Fibroblast of lung (primary cell): Measurements from ENCODE around the gene FAM241B. TPM values are rescaled to one million over a fixed set of nuclear protein-coding genes. Genes with fewer than 3 reads are reported as not detected.

Experiments used
- DNase-seq, 2 donors: peaks; one replicate each; pipeline versions ENCODE4 v3.0.0 to v3.0.0-alpha.2; 2010; ENCODE audit warnings: low read depth in 2 of 2
- H2AFZ ChIP-seq: 2 replicates; pipeline ENCODE4 v1.5.1; 2012; ENCODE audit warnings: low read length, control low read depth, inconsistent platforms
- H3K27ac ChIP-seq: 2 replicates; pipeline ENCODE4 v1.5.1; 2011; ENCODE audit warnings: low read length, control low read depth; ENCODE audit not compliant: insufficient read depth
- H3K27me3 ChIP-seq: 2 replicates; pipeline ENCODE4 v1.5.1; 2011; ENCODE audit warnings: mild to moderate bottlenecking, low read length; ENCODE audit not compliant: control insufficient read depth, insufficient read depth
- H3K36me3 ChIP-seq: 2 replicates; pipeline ENCODE4 v1.5.1; 2011; ENCODE audit warnings: low read length; ENCODE audit not compliant: control insufficient read depth, insufficient read depth
- H3K4me1 ChIP-seq: 2 replicates; pipeline ENCODE4 v1.5.1; 2011; ENCODE audit warnings: low read length; ENCODE audit not compliant: control insufficient read depth, insufficient read depth; ENCODE audit errors: extremely low read depth
- H3K4me2 ChIP-seq: 2 replicates; pipeline ENCODE4 v1.5.1; 2011; ENCODE audit warnings: low read length, control low read depth; ENCODE audit not compliant: insufficient read depth; ENCODE audit errors: extremely low read depth
- H3K4me3 ChIP-seq, 4 experiments: fragments of 200-600 bp in 1 of 4; sonication (generic) in 1 of 4; replicated peaks in 1 of 4; 2 replicates each; pipeline ENCODE4 v1.5.1; 2011 to 2016; ENCODE audit warnings: low read length in 4 of 4, low read depth in 3 of 4, mild to moderate bottlenecking in 3 of 4, control low read depth in 2 of 4, inconsistent platforms in 1 of 4, mixed read lengths in 1 of 4; ENCODE audit not compliant: insufficient read depth in 1 of 4; ENCODE audit errors: control extremely low read depth in 1 of 4
- H3K79me2 ChIP-seq: 2 replicates; pipeline ENCODE4 v1.5.1; 2012; ENCODE audit warnings: mild to moderate bottlenecking, low read length, inconsistent platforms; ENCODE audit not compliant: control insufficient read depth, insufficient read depth
- H3K9ac ChIP-seq: 2 replicates; pipeline ENCODE4 v1.5.1; 2011; ENCODE audit warnings: mild to moderate bottlenecking, low read length, control low read depth; ENCODE audit not compliant: insufficient read depth
- H3K9me3 ChIP-seq: 2 replicates; pipeline ENCODE4 v1.5.1; 2012; ENCODE audit warnings: low read depth, low read length; ENCODE audit not compliant: control insufficient read depth, insufficient read depth
- H4K20me1 ChIP-seq: 2 replicates; pipeline ENCODE4 v1.5.1; 2011; ENCODE audit warnings: low read length; ENCODE audit not compliant: control insufficient read depth, insufficient read depth; ENCODE audit errors: extremely low read depth
- EZH2 ChIP-seq: IDR thresholded peaks from 2 replicates; pipeline ENCODE4 v1.5.1; 2012; ENCODE audit warnings: low read length, control low read depth, mild to moderate bottlenecking; ENCODE audit errors: missing control alignments
- polyA minus RNA-seq: library from RNA; depleted of rRNA, polyadenylated mRNA; stranded (reverse); fragments of >200 nt; gene quantifications from 2 replicates; pipeline ENCODE4 v1.2.3, GENCODE V29; 2011; ENCODE audit warnings: low replicate concordance
- polyA plus RNA-seq, 2 donors: library from polyadenylated mRNA; depleted of rRNA in 1 of 2; stranded (reverse) in 1 of 2; unstranded in 1 of 2; fragments of >200 nt; gene quantifications; 2 replicates each; pipeline ENCODE4 v1.2.1, GENCODE V29; 2011 to 2012; ENCODE audit warnings: missing spikeins in 1 of 2
- total RNA-seq: library from RNA; depleted of rRNA; stranded (reverse); fragments of >200 nt; gene quantifications from 2 replicates; pipeline ENCODE4 v1.2.1, GENCODE V29; 2014
- TF ChIP-seq, protein P1 (sequence below), 2 donors: IDR thresholded peaks in 1 of 2; conservative IDR thresholded peaks in 1 of 2; 1 replicate in 1 of 2; 2 replicates in 1 of 2; pipeline ENCODE4 v1.5.1; 2011 to 2012; ENCODE audit warnings: low read length in 2 of 2, control low read depth in 1 of 2, inconsistent platforms in 1 of 2, low read depth in 1 of 2, mild to moderate bottlenecking in 1 of 2

The FAM241B gene, protein sequence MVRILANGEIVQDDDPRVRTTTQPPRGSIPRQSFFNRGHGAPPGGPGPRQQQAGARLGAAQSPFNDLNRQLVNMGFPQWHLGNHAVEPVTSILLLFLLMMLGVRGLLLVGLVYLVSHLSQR
- total RNA-seq: 0.26 and 0.99 TPM in 2 replicates
- polyA plus RNA-seq: 0.55 and 0.61 TPM in 2 replicates
- polyA plus RNA-seq (2012): 0.61 and 0.67 TPM in 2 replicates
- not detected in 2 replicates for polyA minus RNA-seq

DNA sequence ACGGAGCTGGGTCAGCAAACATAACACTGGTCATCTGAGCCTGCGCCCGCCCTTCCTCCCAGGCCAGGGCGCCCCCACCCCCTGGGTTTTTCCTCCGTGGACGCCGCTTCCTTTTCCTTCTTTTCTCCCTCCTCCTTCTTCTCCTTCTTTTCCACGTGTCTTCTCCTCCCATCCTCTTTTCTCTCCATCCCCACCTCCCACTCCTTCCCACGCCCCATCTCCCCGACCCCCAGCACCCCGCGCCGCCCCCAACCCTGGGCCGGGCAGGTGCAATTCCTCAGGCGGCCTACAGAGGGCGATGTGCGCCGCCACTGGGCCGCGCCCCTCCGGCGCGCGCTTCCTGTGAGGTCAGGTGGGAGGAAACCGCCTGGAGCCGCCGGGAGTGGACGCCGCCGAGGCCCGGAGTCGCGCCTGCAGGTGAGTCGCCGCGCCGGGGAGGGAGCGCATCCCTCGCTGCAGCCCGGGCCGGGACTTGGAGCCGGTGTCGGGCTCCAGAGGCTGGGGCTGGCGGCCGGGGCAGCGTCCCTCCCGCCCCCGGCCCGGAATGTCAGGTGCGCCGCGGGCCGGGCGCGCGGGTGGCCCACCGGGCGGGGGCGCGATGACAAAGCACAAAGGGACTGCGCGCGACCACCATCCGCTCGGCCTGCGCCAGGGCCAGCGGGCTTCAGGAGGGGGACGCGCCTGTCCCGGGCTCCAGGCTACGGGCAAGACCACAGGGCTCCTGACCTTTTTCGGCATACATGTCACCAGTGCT is at the start of gene FAM241B:
Gene FAM241B (plus strand): TSS at position 351 of the 754 bp plus-strand sequence. CDS start 1,497 bp downstream, outside the sequence.
- TF ChIP-seq, protein P1, sequence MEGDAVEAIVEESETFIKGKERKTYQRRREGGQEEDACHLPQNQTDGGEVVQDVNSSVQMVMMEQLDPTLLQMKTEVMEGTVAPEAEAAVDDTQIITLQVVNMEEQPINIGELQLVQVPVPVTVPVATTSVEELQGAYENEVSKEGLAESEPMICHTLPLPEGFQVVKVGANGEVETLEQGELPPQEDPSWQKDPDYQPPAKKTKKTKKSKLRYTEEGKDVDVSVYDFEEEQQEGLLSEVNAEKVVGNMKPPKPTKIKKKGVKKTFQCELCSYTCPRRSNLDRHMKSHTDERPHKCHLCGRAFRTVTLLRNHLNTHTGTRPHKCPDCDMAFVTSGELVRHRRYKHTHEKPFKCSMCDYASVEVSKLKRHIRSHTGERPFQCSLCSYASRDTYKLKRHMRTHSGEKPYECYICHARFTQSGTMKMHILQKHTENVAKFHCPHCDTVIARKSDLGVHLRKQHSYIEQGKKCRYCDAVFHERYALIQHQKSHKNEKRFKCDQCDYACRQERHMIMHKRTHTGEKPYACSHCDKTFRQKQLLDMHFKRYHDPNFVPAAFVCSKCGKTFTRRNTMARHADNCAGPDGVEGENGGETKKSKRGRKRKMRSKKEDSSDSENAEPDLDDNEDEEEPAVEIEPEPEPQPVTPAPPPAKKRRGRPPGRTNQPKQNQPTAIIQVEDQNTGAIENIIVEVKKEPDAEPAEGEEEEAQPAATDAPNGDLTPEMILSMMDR (conservative IDR thresholded peaks at IDR 0.05 in 1 of 2, IDR thresholded peaks at IDR 0.05 in 1 of 2; ENCODE audit: low read depth in 1 of 2, low read length in 2 of 2): peak; percentile 57 to 66
- no peak for TF ChIP-seq EZH2
- Histone ChIP-seq H3K9me3 (no peaks in the 10 kb centered on the region), H3K36me3 (no peaks in the 10 kb centered on the region), H3K79me2 (no peaks in the 10 kb centered on the region), H3K9ac (no peak within 1 kb of the TSS), H4K20me1 (no peaks in the 10 kb centered on the region), H3K4me2 (peak within 1 kb of the TSS; percentile 68), H3K27me3 (peaks cover 10% of the 10 kb centered on the region), H3K4me3 (peak within 1 kb of the TSS in 1 of 4 experiments; percentile 45), H2AFZ (no peak within 1 kb of the TSS), H3K4me1 (no peaks in the 10 kb centered on the region), H3K27ac (no peak within 1 kb of the TSS)
- DNase-seq: peak; percentile 18 to 42

DNA sequence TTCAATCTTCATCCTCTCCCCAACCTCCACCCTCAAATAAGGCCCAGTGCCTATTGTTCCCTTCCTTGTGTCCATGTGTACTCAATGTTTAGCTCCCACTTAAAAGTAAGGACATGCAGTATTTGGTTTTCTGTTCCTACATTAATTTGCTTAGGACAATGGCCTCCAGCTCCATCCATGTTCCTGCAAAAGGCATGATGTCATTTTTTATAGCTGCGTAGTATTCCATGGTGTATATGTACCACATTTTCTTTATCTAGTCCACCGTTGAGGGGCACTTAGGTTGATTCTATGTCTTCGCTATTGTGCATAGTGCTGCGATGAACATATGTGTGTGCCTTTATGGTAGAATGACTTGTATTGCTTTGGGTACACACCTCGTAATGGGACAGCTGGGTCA is 49.6 kb upstream of the FAM241B start:
- TF ChIP-seq, protein P1 (conservative IDR thresholded peaks at IDR 0.05 in 1 of 2, IDR thresholded peaks at IDR 0.05 in 1 of 2; ENCODE audit: low read depth in 1 of 2, low read length in 2 of 2): no peak
- TF ChIP-seq EZH2: no peak
- no peak overlapping the region for H3K9ac ChIP-seq

DNA sequence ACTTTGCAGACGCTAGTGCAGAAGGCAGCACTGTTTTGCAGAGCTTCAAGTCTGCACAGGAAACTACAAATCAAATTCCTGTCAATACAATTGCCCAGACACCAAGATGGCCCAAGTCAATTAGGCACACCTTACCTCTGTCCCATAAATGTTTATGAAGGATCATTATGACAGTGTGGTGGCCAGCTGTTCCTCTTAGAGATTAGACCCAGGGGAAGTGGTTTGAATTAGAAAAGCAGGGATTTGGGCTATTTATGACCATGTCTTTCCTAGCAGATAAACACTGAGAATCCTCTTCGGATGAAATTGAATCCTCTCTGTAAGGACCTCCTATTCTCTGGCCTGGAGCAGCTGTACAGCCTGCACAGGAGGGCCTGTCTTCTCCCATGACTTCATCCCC is 46.9 kb upstream of the FAM241B start:
- TF ChIP-seq, protein P1 (conservative IDR thresholded peaks at IDR 0.05 in 1 of 2, IDR thresholded peaks at IDR 0.05 in 1 of 2; ENCODE audit: low read depth in 1 of 2, low read length in 2 of 2): no peak
- no peak for TF ChIP-seq EZH2
- Histone ChIP-seq H3K27ac (no peak overlapping the region), H4K20me1 (no peaks in the 10 kb centered on the region), H3K4me3 (no peak overlapping the region), H3K4me2 (no peak overlapping the region), H2AFZ (no peak overlapping the region), H3K36me3 (no peaks in the 10 kb centered on the region), H3K9me3 (no peaks in the 10 kb centered on the region), H3K4me1 (no peaks in the 10 kb centered on the region), H3K27me3 (peaks cover 7% of the 10 kb centered on the region), H3K9ac (no peak overlapping the region), H3K79me2 (no peaks in the 10 kb centered on the region)
- DNase-seq: no peak

More for the DNA sequence above, 49.6 kb upstream of the FAM241B start:
- no peak overlapping the region for H3K4me3 ChIP-seq
- no peak for DNase-seq
- no peaks in the 10 kb centered on the region for H3K79me2 ChIP-seq
- no peak overlapping the region for H3K4me2 ChIP-seq
- no peaks in the 10 kb centered on the region for H3K4me1 ChIP-seq
- no peaks in the 10 kb centered on the region for H4K20me1 ChIP-seq
- H3K27me3 ChIP-seq: peaks cover 18% of the 10 kb centered on the region
- no peaks in the 10 kb centered on the region for H3K36me3 ChIP-seq
- no peak overlapping the region for H3K27ac ChIP-seq
- H3K9me3 ChIP-seq: no peaks in the 10 kb centered on the region
- no peak overlapping the region for H2AFZ ChIP-seq
